NCI-H2227 treated with DMSO at 0.1 percent for 48 hours (cell line): ENCODE data around the gene OTUB2.

Source experiments
- DNase-seq: peaks from one replicate; lab custom pipeline; 2025; lab: John Stamatoyannopoulos, UW

OTUB2 gene

GRCh38 chr14:93997082-93997481 lies 29.1 kb upstream of the OTUB2 start, which contains the start of gene CCDC197:
Gene CCDC197, plus strand, starts transcription at chr14:93997301. Its CDS starts 831 bp downstream, at chr14:93998132.
- no peak for DNase-seq

- DNase-seq = no peak
Measured at GRCh38 chr14:93997916-93998870, 27.9 kb upstream of the OTUB2 start.

DNA sequence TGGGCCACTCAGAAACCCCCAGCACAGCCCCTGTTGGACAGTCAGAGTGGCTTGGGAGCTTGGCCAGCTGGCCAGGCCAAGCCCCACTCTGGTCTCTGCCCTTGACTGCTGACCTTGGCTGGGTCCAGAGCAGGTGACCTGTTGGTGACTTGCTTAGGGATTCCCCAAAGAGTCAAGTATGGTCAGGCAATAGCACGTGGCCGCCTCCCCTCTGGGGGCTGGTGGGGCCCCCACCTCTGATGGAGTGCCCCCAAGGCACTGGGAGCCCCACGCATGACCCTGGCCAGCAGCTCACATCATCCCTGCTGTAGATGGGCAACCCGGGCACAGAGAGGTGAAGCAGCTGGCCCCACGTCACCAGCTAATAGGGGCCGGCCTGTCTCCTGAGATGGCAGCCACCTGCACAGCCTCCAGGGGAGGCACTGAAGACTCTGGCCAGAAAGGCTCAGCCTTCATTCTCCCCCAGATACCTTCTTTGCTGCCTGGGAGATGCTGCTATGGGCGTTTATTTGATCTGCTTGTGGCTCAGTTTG lies 27.2 kb upstream of the OTUB2 start:
- DNase-seq = no peak

GRCh38 chr14:93999573-93999972 lies 26.6 kb upstream of the OTUB2 start:
- DNase-seq = no peak

DNA sequence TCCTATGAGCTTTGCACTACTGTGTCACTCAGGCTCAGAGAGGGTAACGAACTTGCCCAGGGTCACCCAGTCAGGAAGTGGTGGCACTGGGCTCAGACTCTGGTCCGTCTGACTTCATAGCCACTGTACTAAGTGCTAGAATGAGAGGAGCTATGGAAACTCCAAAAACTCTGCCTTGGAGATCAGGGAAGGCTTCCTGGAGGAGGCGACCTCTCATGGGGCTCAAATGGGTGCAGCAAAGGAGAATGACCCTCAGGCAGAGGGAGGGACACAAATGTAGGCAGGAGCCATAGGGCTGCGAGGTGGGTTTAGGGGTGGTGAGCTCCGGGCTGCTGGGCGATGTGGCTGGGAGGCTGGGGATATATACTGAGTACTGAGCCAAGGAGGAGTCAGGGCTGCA lies 25.9 kb upstream of the OTUB2 start:
- no peak for DNase-seq

DNA sequence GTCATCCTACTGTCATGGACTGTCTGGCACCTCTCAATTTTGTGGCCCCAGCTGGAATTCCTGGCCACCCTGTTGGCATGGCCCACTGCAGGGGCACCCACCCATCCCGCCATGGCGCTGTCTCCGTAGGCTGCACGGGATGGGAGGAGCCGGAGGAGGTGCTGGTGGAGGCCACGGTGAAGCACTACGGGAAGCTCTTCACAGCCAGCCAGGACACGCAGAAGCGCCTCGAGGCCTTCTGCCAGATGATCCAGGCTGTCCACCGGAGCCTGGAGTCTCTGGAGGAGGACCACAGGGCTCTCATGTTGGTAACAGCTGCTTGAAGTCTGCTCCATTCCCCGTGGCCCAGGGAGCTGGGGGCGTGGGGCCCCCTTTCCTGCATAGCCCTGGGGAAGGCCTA lies 25.1 kb upstream of the OTUB2 start:
- no peak for DNase-seq

DNA sequence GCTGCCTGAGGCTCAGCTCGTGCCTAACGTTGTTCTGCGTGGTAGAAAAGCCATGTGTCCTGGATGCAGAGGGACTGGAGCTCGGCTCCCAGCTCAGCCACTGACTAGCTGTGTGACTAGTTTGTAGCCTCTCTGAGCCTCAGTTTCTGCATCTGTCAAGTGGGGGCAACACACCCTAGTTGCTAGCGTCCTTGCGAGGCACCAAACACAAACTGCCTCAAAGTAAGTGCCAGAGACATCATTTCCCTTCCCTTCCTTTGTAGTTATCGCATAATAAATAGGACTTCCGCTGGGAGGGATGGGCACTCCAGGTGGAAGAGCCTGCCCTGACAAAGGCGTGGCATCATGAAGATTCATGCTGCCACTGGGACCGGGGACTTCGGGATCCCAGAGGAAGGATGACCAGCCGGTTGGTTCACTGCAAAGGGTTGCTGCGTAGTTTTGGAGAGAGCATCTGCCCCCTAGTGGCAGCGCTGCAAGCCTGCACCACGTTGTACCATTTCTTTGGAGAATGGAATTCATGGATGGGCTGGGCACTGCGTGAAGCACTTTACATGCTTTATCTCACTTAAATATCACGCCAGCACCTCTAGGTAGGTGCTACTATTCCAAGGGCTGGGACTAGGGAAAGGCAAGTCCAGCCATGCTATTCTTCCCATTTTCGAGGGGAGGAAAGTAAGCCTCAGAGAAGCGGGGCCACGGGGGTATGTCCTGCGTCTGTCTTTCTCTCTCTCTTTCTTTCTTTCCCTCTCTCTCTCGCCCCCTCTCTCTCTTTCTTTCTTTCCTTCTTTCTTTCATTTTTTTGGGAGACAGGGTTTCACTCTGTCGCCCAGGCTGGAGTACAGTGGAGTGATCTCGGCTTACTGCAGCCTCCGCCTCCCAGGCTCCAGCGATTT lies 24.4 kb upstream of the OTUB2 start:
- DNase-seq = peak; percentile 53

DNA sequence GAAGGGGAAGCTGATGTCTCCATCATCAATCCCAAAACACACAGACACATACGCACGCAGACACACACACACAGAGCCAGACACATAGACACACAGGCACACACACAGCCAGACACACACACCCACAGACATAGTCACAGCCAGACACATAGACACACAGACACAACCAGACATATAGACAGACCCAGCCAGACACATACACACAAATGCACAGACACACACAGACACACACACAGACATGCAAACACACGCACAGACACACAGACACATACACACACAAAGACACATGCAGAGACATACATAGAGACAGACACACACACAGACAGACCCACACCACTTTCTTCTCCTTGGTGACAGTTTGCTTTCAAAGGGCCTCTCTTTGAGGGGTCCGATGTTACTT lies 22.7 kb upstream of the OTUB2 start:
- no peak for DNase-seq

- no peak for DNase-seq
Measured at GRCh38 chr14:94004015-94004414, 22.1 kb upstream of the OTUB2 start.

- DNase-seq = no peak
Measured at GRCh38 chr14:94005324-94006073, 20.6 kb upstream of the OTUB2 start.

GRCh38 chr14:94008234-94008633 lies 17.9 kb upstream of the OTUB2 start:
- DNase-seq = no peak

DNA sequence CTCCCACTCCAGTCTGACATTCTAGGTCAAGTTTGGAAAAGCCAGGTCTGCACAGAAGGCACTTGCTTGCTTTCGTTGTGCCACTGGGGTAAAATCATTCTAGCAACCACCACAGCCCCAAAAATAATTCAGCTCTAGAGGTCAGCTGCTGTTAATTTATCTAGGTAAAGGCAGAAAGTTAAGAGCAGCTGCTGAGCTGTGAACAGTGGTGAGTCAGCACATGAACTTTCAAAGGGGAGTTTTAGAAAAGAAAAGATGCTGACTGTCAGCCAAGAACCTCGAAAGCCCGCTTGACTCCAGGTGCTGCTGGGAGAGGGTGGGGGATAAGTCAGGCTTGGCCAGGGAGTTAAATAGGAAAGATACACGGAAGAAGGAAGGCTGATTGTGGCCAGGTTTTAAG lies 16.4 kb upstream of the OTUB2 start:
- no peak for DNase-seq

- DNase-seq = no peak
Measured at GRCh38 chr14:94010625-94011024, 15.5 kb upstream of the OTUB2 start.

DNA sequence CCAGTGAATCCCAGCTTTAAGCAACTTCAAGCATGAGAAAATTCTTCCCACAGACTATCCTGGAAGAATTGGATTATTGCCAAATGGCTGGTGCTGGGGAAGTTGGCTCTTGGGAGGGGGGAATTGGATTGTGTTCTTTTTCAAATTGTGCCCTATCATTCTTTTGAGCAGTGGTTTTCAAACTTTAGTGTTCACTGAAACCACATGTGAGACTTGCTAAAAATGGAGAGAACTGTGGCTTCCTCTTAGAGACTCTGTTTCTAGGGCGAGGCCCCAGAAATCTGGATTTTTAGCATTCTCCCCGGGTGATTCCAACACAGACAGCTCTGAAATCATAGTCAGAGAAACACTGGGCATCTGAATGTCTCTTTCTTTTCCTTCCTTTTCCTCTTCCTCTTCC lies 14.3 kb upstream of the OTUB2 start:
- DNase-seq = no peak

DNA sequence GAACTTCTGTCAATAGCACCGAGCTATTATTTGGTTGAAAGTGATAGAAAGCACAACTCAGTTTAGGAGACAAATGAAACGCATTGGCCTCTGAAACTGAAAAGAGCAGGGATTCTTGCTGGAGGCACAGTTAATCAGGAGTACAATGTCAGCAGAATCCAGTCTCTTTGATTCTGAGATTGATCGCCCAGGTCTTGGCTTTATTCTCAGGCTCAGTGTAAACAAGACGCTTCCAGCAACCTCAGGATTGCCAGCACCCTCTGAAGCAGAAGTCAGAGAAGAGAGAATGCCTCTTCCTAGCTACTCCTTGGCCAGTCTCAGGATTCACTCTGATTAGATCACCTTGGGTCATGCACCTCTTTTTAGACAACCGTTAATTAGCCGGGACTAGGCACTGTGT lies 11.8 kb upstream of the OTUB2 start:
- DNase-seq = no peak

DNA sequence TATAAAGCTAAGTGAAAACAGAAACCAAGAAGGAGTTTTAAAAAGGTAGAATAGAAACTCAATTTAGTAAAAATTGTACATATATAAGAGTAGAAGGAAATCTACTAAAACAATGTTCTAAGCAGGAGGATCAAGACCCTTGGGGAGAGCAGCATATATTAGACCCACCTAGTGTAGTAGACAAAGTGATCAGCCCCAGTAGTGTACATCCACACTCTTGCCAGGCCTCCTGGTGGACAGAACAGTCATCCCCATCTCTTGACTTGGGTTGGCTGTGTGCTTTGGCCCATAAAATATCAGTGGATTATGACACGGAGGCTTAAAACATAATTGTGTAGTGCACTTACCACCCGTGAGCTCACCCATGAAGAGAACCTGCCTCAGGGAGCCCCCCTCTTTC lies 10.9 kb upstream of the OTUB2 start:
- no peak for DNase-seq

GRCh38 chr14:94016446-94016976 lies 9.6 kb upstream of the OTUB2 start:
- DNase-seq = no peak

GRCh38 chr14:94018308-94018707 lies 7.8 kb upstream of the OTUB2 start:
- no peak for DNase-seq

DNA sequence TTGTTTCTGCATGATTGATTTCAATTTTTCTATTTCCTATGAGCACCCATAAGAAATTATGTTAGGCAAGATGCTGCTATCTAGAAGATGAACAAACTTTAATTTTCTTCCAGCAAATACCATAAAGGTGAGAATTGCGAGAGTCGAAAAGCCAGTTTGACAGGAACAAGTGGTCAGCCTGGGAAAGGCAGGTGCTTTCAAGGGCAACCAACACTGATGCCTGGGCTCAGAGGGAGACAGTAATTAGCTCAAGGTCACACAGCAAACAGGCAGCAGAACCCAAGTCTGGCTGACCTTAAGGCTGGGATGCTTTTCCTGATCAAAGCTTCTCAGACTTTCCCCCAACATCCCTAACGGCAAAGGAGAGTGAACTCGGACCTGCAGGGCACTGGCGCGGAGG lies 6.8 kb upstream of the OTUB2 start:
- DNase-seq = no peak

GRCh38 chr14:94020267-94020666 lies 5.9 kb upstream of the OTUB2 start:
- no peak for DNase-seq

- no peak for DNase-seq
Measured at GRCh38 chr14:94021001-94021400, 5.1 kb upstream of the OTUB2 start.
